GM19467 (cell line): ENCODE data around the gene NRBF2.
"Not testable (repeated sequence)": the region's sequence is repeated elsewhere in the genome, so short reads cannot be mapped to it uniquely, and the experiment has no call there.

Experiments used
- ATAC-seq: cut with Tn5 transposase; IDR thresholded peaks from one replicate; pipeline ENCODE4 v1.9.1; 2021; ENCODE audit warnings: mild to moderate bottlenecking, moderate library complexity; ENCODE audit not compliant: unreplicated experiment

NRBF2 gene

DNA sequence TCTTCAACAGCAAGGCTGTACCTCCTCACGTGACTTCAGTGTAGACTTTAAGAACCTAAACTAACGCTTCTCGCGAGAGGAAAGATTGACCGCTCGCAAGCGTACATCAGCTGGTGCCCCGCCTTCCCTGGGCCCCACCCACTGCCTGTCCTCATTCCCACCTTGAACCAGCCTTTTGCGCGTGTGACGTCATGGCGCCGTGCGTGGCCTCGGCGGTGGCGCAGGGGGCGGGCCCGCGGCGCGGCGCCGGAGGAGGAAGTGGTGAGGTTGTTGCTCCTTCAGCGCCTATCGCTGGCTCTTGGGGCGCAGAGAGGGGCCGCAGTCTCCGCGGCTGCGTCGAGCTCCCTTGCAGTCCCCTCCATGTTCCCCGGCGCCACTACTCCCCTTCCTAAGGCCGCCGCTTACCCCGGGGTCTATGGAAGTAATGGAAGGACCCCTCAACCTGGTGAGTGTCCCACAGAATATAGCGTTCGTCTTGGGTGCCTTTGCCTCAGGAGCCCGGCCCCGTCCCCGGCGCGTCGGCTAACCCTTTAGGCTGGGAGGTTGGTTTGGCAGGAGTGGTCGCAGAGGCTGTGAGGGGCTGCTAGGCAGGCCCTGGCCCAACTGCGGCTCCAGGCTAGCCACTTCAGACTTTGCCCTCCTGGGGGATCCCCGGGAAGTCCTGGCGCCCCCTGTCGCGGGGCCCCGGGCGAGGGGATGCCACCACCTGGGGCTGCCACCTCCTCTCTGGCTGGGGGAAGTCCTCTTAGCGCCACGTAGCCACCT, at the start of gene NRBF2:
NRBF2 (plus strand) TSS at position 273 of the 765 bp plus-strand sequence; CDS start at position 416, 143 bp downstream.
- peak; percentile 97 for ATAC-seq

DNA sequence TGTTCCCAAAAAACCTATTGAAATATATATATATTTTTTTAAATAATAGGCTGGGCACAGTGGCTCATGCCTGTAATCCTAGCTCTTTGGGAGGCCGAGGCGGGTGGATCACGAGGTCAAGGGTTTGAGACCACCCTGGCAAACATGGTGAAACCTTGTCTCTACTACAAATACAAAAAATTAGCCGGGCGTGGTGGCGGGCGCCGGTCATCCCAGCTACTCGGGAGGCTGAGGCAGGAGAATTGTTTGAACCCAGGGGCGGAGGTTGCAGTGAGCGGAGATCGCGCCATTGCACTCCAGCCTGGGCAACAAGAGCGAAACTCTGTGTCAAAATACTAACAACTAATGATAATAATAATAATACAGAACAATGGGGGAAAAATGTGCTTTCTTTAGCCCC, 49.7 kb upstream of the NRBF2 start:
- ATAC-seq = not testable (repeated sequence)

DNA sequence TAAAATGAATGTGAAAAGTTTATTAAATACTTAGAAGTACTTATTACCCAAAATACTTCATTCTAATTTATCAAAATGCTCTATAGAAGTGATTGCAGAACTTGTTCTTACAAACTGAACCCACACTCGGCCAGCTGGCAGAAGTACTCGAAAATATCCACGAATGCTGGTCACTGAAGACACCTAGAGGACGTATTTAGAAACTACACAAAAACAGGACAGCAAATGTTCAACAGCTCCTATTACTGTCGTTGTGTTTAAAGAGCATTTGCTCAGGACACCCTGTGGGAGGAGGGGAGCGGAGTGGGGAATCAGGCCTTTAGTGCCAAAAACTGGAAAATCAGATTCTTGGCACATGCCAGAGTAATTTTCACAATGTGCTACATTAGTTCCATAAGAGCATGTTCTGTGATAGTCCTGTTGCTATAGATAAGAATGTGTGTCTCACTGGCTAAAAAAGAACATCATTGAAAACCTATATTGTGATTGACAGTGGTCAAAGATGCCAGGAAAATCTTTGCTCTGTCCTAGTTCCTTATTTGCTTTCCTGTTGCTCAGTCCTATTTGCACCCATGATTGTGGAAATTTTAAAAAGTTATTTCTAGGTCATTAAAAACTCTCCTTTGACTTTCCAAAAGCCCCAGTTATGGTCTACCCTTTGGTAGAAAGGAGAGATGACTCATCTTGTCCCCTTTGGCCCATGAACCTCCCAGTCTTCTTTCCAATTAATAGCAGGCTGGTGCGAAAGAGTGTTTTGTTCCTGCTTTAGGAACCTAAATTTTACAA, 49.0 kb upstream of the NRBF2 start:
- ATAC-seq = peak; percentile 91

DNA sequence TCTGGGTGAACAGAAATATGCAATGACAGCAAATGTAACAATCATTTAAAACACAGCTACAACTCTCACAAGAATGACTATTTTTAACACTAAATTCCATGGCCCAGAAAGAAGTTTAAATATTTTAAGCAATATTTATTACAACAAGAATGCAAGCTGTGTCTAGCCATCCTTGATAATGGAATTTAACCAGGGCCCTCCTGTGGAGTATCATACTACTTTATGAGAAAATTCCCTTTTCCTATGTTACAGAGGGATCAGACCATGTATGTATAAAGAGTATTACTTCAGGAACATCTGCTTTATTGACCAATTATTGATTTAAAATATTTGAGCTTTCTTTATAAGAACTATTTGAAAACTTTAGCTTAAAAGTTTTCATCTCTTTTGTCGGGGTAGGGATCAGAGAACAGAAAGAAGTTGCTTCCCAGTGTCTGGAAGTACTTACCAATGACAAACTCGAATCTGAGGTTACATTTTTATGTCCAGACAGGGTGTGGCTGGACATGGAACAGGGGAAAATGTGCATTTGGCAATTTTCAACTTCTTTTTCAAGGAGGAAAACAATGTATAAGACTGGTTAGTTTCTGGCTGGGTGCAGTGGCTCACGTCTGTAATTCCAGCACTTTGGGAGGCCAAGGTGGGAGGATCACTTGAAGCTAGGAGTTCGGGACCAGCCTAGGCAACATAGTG, 48.3 kb upstream of the NRBF2 start:
- ATAC-seq = no peak

GRCh38 chr10:63093227-63093626, 39.9 kb upstream of the NRBF2 start:
- ATAC-seq = no peak

DNA sequence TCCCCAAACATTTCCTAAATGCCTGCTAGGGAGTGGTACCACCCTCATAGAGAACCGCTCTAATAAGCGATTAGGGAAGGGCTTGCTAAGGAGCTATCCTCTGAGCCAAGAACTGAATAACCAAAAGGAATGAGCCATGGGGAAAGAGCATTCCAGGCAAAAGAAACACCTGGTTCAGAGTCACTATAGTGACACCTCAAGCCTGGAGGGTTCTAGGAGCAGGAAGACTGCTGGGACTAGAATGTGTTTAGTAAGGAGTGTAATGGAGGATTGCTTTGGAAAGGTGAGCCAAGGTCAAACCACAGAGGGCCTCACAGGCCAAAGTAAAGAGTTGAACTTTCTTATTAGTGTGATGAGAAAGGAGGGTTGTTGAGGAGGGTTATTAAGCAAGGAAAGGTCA, 38.7 kb upstream of the NRBF2 start:
- ATAC-seq = no peak

- no peak for ATAC-seq
Measured at GRCh38 chr10:63094881-63095280, 38.2 kb upstream of the NRBF2 start.

DNA sequence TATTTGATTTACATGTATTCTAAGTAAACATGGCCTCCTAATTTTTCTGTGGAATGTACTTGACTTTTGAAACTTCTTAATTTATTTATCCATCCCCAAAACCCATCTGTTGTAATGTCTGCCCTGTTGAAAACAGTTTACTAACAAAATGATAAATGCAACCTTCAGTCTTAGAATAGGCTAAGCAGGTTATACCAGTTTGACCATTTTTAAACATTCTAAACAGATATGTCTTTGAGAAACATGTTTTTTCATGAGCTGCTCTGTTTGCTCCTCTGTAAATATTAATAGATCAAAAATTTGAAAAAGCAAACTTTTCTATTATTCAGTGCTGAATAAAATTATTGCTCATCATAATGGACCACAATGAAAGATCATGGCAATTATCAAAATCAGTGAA, 33.4 kb upstream of the NRBF2 start:
- no peak for ATAC-seq

DNA sequence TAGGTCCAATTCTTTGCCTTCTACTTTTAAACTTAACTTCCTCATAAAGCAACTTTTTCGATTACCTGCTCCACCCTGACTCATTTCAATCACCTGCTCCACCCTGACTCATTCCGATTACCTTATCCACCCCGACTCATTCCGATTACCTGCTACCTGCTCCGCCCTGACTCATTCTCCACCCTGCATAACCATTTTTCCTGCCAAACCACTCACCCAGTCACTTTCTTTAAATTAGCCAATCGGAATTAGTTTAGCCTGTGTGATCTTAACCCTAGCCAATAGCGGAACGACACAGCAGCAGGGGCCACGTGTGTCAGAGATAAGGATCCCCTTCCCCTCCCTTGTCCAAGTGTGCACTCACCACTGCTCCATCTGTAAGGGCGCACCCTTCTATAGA, 32.0 kb upstream of the NRBF2 start:
- not testable (repeated sequence) for ATAC-seq

DNA sequence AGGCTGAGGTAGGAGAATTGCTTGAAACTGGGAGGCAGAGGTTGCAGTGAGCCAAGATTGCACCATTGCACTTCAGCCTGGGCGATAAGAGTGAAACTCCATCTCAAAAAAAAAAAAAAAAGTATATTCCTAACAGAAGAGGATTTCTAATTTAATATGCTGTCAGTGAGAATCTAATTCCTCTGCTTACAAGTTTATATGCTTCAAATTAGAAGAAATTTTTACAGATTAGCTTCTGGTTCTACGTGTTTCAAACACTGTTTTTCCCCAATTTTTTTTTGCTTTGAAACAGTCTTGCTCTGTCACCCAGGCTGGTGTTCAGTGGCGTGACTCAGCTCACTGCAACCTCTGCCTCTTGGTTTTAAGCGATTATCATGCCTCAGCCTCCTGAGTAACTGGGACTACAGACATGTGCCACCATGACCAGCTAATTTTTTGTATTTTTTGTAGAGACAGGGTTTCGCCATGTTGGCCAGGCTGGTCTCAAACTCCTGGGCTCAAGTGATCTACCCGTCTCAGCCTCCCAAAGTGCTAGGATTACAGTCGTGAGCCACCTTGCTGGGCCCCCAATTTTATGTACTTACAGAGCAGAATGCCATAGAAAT, 30.7 kb upstream of the NRBF2 start:
- ATAC-seq = not testable (repeated sequence)

GRCh38 chr10:63103178-63103577, 29.9 kb upstream of the NRBF2 start:
- ATAC-seq = not testable (repeated sequence)

GRCh38 chr10:63103971-63104409, 29.1 kb upstream of the NRBF2 start:
- ATAC-seq = no peak

GRCh38 chr10:63105225-63106110, 27.7 kb upstream of the NRBF2 start:
- no peak for ATAC-seq

DNA sequence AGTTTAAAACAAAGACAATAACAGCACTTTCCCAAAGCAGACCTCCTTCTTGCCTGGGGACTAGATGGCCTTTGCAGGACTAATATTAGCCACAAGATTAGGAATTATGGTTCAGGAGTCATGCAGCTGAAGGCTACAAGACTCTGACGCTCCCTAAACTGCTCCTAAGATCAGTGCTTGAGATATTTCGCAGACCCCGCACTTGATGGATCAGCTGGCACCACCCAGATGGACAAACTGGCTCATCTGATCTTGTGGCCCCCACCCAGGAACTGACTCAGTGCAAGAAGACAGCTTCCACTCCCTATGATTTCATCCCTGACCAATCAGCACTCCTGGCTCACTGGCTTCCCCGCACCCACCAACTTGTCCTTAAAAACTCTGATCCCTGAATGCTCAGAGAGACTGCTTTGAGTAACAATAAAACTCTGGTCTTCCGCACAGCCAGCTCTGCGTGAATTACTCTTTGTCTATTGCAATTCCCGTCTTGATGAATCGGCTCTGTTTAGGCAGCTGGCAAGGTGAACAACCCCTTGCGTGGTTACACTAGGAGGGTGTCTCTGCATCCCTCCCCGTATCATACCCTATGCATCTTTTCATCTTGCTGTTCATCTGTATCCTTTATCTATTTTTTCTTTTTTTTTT, 26.9 kb upstream of the NRBF2 start:
- ATAC-seq = no peak

DNA sequence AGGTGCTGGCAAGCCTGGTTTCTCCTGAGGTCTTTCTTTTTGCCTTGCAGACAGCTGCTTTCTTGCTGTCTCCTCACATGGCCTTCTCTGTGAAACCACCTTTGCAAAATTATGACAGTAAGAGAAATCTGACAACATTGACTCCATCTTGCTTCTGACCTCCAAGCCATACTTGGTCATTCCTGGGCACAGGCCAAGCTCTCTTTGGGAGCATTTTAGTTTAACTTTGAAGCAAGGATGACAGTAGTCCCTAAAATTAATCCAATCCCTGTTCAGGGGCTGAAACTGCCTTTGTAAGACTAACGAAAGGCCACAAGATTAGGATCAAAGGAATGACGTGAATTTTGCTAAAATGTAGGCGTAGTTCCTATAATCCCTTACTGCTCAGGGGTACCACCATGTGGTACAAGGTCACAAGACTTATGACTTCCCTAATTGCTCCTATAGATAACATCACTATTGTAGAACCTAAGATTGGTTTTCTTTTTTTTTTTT, 25.1 kb upstream of the NRBF2 start:
- no peak for ATAC-seq

DNA sequence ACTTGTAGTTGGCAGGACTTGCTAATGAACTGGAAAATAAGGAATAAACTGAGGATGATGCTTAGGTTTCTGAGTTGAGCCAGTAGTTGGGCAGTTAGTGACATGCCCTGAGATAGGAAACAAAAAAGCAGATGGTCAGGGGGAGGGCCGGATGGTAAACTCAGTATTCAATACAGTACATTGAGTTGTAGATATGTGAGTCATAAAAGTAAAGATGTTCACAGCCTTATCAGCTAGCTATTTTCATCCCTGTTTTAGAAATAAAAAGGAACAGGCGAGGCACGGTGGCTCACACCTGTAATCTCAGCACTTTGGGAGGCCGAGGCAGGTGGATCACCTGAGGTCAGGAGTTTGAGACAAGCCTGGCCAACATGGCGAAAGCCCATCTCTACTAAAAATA, 22.2 kb upstream of the NRBF2 start:
- no peak for ATAC-seq

DNA sequence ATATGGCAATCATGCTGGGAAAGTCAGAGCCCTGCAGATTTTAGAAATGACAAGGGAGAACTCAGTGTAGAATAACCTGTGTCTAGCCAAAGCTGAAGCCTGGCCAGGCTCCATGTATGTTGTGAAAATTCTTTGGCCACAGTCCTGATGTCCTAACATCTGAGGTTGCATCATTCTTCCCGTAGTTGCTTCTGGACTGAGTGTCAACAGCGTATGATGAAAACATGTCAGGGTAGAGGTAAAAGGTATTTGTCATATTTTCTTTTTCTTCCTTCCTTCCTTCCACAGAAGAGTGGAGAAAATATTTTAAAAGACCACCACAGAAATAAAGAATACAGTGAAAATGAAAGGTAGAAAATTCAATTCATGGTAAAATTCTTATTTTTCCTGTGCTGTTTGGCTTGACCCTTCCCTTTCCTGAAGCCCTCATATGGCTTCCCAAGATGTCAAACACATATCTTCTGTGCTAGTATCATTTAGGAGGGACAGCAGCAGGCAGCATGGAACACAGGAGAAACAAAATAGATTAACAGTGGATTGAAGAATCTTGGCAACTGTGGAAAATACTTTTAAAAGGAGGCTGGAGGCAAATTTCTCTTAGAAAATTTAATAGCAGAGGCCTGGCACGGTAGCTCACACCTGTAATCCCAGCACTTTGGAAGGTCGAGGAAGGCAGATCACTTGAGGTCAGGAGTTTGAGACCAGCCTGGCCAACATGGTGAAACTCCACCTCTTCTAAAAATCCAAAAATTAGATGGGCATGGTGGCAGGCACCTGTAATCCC, 18.9 kb upstream of the NRBF2 start:
- no peak for ATAC-seq

- no peak for ATAC-seq
Measured at GRCh38 chr10:63115732-63116383, 17.3 kb upstream of the NRBF2 start.
